Activated T-cell treated with anti-CD3 and anti-CD28 coated beads, Interleukin-2, amount 50 U/mL, for 4 hours (primary cell): ENCODE data around the gene MS4A12. TPM values are rescaled to one million over a fixed set of nuclear protein-coding genes. Genes with fewer than 3 reads are reported as not detected.
"Not testable (repeated sequence)": the region's sequence is repeated elsewhere in the genome, so short reads cannot be mapped to it uniquely, and the experiment has no call there.

Source experiments
- ATAC-seq, 2 donors: fragments of 200-7000 bp; cut with Tn5 transposase; one replicate each; pipeline ENCODE4 v1.10.0; 2021
- DNase-seq: peaks from one replicate; pipeline ENCODE4 v3.0.0-alpha.2; 2020
- H3K27me3 Mint-ChIP-seq: one replicate; pipeline ENCODE4 v1.8.0; 2021; ENCODE audit warnings: low read depth, mixed read lengths
- H3K36me3 Mint-ChIP-seq: one replicate; pipeline ENCODE4 v1.8.0; 2022; ENCODE audit warnings: mixed read lengths; ENCODE audit not compliant: insufficient read depth
- H3K4me1 Mint-ChIP-seq: one replicate; pipeline ENCODE4 v1.8.0; 2021; ENCODE audit warnings: low read depth, mixed read lengths
- H3K4me3 Mint-ChIP-seq: one replicate; pipeline ENCODE4 v1.8.0; 2021; ENCODE audit warnings: mild to moderate bottlenecking, moderate library complexity, mixed read lengths
- H3K9me3 Mint-ChIP-seq: one replicate; pipeline ENCODE4 v1.8.0; 2021; ENCODE audit warnings: mixed read lengths
- total RNA-seq, 3 donors: library from RNA; stranded (reverse); gene quantifications; one replicate each; pipeline ENCODE4 v1.2.1, GENCODE V29; 2021

MS4A12 gene
- total RNA-seq, 3 donors from 2014 or later, result not detected

DNA sequence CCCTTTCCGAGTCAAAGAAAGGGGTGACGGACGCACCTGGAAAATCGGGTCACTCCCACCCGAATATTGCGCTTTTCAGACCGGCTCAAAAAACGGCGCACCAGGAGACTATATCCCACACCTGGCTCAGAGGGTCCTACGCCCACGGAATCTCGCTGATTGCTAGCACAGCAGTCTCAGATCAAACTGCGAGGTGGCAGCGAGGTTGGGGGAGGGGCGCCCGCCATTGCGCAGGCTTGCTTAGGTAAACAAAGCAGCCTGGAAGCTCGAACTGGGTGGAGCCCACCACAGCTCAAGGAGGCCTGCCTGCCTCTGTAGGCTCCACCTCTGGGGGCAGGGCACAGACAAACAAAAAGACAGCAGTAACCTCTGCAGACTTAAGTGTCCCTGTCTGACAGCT, 39.8 kb downstream of the MS4A12 start:
- not testable (repeated sequence) for H3K36me3 Mint-ChIP-seq, H3K27me3 Mint-ChIP-seq, H3K4me1 Mint-ChIP-seq, ATAC-seq, DNase-seq, H3K9me3 Mint-ChIP-seq, H3K4me3 Mint-ChIP-seq

DNA sequence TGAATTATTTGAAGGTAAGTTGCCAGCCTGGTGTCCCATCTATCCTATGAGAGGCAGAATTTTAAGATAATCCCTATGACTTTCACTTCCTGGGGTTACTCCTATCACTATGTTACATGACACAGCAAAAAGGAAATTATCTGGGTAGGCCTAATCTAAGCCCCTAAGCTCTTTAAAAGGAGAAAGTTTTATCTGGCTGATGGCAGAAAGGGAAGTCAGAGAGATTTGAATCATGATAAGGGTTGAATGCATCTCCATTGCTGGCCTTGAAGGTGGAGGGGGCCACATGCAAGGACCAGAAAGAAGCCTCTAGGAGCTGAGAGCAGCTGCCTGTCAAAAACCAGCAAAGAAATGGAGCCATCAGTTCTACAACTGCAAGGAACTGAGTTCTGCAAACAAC, 46.0 kb downstream of the MS4A12 start:
- not testable (repeated sequence) for H3K27me3 Mint-ChIP-seq, ATAC-seq, H3K36me3 Mint-ChIP-seq, DNase-seq, H3K9me3 Mint-ChIP-seq, H3K4me1 Mint-ChIP-seq, H3K4me3 Mint-ChIP-seq

GRCh38 chr11:60544077-60544476, 51.5 kb downstream of the MS4A12 start:
- H3K27me3 Mint-ChIP-seq, result peaks cover 11% of the 10 kb centered on the region
- DNase-seq (no peak), ATAC-seq (no peak)
- H3K4me3 Mint-ChIP-seq, result no peak overlapping the region
- no peaks in the 10 kb centered on the region for H3K36me3 Mint-ChIP-seq
- no peaks in the 10 kb centered on the region for H3K4me1 Mint-ChIP-seq
- H3K9me3 Mint-ChIP-seq, result peaks cover 2% of the 10 kb centered on the region

Other genes with a start within 250 kb of the MS4A12 start
- gene MS4A4E, start 249.6 kb upstream of the MS4A12 start, total RNA-seq, result not detected
- not detected for gene MS4A4A, start 212.1 kb upstream of the MS4A12 start, total RNA-seq
- not detected for gene MS4A6E, start 165.5 kb upstream of the MS4A12 start, total RNA-seq
- under 1 TPM in 2 of 3 donors, not detected in 1; 0.14 to 0.45 TPM for gene MS4A7, start 114.2 kb upstream of the MS4A12 start, total RNA-seq
- not detected for gene MS4A14, start 96.3 kb upstream of the MS4A12 start, total RNA-seq
- not detected for gene MS4A5, start 63.2 kb upstream of the MS4A12 start, total RNA-seq
- gene MS4A1, start 36.9 kb upstream of the MS4A12 start, total RNA-seq, result 1 to 10 TPM in 2 of 3 donors, under 1 TPM in 1; 0.94 to 5.5 (median 1.4) TPM
- not detected for gene MS4A13, start 22.6 kb downstream of the MS4A12 start, total RNA-seq
- not detected for gene MS4A8, start 206.8 kb downstream of the MS4A12 start, total RNA-seq
- not detected for gene MS4A18, start 231.9 kb downstream of the MS4A12 start, total RNA-seq